GM12892 (cell line): ENCODE data around the gene MBD3L2B.

ENCODE experiments used
- POLR2A ChIP-seq: IDR thresholded peaks from 2 replicates; pipeline ENCODE4 v1.6.1; 2011; ENCODE audit warnings: low read depth, low read length, control low read depth
- POLR2AphosphoS5 ChIP-seq: IDR thresholded peaks from 2 replicates; pipeline ENCODE4 v1.6.1; 2011; ENCODE audit warnings: low read depth, low read length, control low read depth

- TF ChIP-seq POLR2AphosphoS5 (no peak), POLR2A (no peak)
Measured at GRCh38 chr19:6996810-6997209, 24.4 kb downstream of the MBD3L2B start.
